ENCODE results near the gene CPT2.

Gene CPT2

DNA sequence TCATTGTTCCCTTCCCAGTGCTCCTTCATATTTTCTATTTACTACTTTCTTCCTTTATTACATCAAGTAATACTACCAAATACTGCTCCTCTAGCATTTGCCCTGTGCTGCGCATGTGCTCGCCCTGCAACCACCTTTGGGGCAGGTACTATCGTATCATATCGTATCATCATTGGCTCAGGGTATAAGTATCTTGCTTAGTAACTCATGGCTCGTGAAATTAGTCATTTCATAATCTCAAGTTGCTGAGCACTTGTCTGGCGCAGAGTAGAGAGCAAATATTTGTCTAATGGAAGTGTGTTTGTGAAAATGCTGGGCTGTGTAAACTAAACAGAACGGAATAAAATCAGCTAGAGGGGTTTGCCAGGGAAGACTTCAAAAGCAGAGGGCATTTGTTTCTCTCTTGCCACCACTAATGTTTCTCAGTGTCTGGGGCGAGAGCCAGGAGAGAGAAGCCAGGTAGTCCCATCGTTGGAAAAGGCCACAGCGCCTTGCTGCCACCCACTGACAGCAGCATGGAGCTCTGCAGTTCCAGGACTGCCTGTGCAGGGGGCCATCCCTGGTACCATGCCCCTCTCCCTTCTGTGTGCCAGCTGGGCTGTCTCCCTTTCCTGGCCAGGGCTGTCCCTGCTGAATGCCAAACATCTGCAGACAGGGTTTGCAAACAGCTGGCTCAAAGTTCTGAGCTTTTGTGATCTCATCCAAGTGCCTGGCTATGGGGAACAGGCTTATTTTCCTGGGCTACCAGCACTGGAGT lies 20.0 kb upstream of the CPT2 start:
- ChIA-PET POLR2A (interaction anchor here (0.5 kb wide), 1 partner anchor 270 kb away, joined by 5 read pairs; no protein-coding TSS in a partner anchor), CTCF (interaction anchor here (1.1 to 1.5 kb wide), 5 partner anchors 9 to 271 kb away, joined by 4 read pairs; no protein-coding TSS in a partner anchor)
- no peaks in the 10 kb centered on the region; the same call in 1 of the 2 replicates for H3K4me1 ChIP-seq (ENCODE audit: control insufficient read depth, insufficient read depth, low read length)
- H3K4me3 ChIP-seq (ENCODE audit: low read depth, low read length), result no peak overlapping the region
- H3K27ac ChIP-seq (ENCODE audit: extremely low read depth, low read depth, low read length), result no peak overlapping the region
- H3K36me3 ChIP-seq (ENCODE audit: control insufficient read depth in 2 of 2, insufficient read depth in 1 of 2, low read length in 2 of 2), result no peaks in the 10 kb centered on the region
- no peak for TF ChIP-seq ZNF843 (tag by site-specific recombination; IDR thresholded peaks at IDR 0.05)
- TF ChIP-seq, protein P1, sequence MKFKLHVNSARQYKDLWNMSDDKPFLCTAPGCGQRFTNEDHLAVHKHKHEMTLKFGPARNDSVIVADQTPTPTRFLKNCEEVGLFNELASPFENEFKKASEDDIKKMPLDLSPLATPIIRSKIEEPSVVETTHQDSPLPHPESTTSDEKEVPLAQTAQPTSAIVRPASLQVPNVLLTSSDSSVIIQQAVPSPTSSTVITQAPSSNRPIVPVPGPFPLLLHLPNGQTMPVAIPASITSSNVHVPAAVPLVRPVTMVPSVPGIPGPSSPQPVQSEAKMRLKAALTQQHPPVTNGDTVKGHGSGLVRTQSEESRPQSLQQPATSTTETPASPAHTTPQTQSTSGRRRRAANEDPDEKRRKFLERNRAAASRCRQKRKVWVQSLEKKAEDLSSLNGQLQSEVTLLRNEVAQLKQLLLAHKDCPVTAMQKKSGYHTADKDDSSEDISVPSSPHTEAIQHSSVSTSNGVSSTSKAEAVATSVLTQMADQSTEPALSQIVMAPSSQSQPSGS (tag by site-specific recombination; IDR thresholded peaks at IDR 0.05; ENCODE audit: low read depth), result no peak
- TF ChIP-seq ZNF777 (tag by site-specific recombination; IDR thresholded peaks at IDR 0.05; ENCODE audit: borderline replicate concordance), result no peak
- TF ChIP-seq ZNF654 (tag by site-specific recombination; IDR thresholded peaks at IDR 0.05; ENCODE audit: low read depth), result peak; percentile 52
- TF ChIP-seq, protein P2, sequence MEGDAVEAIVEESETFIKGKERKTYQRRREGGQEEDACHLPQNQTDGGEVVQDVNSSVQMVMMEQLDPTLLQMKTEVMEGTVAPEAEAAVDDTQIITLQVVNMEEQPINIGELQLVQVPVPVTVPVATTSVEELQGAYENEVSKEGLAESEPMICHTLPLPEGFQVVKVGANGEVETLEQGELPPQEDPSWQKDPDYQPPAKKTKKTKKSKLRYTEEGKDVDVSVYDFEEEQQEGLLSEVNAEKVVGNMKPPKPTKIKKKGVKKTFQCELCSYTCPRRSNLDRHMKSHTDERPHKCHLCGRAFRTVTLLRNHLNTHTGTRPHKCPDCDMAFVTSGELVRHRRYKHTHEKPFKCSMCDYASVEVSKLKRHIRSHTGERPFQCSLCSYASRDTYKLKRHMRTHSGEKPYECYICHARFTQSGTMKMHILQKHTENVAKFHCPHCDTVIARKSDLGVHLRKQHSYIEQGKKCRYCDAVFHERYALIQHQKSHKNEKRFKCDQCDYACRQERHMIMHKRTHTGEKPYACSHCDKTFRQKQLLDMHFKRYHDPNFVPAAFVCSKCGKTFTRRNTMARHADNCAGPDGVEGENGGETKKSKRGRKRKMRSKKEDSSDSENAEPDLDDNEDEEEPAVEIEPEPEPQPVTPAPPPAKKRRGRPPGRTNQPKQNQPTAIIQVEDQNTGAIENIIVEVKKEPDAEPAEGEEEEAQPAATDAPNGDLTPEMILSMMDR (tag by site-specific recombination; IDR thresholded peaks at IDR 0.05), result peak; percentile 20; the same call in 1 of the 2 replicates
- TF ChIP-seq HOXA7 (CRISPR knock-in tag; IDR thresholded peaks at IDR 0.05; ENCODE audit: borderline replicate concordance), result no peak
- TF ChIP-seq GLIS1 (tag by site-specific recombination; IDR thresholded peaks at IDR 0.05), result peak; percentile 60
- no peak for TF ChIP-seq ZNF623 (tag by site-specific recombination; IDR thresholded peaks at IDR 0.05)
- TF ChIP-seq, protein P3, sequence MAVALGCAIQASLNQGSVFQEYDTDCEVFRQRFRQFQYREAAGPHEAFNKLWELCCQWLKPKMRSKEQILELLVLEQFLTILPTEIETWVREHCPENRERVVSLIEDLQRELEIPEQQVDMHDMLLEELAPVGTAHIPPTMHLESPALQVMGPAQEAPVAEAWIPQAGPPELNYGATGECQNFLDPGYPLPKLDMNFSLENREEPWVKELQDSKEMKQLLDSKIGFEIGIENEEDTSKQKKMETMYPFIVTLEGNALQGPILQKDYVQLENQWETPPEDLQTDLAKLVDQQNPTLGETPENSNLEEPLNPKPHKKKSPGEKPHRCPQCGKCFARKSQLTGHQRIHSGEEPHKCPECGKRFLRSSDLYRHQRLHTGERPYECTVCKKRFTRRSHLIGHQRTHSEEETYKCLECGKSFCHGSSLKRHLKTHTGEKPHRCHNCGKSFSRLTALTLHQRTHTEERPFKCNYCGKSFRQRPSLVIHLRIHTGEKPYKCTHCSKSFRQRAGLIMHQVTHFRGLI (tag by site-specific recombination; IDR thresholded peaks at IDR 0.05), result no peak
- no peak for TF ChIP-seq ZSCAN23 (tag by site-specific recombination; IDR thresholded peaks at IDR 0.05)
- TF ChIP-seq, protein P4, sequence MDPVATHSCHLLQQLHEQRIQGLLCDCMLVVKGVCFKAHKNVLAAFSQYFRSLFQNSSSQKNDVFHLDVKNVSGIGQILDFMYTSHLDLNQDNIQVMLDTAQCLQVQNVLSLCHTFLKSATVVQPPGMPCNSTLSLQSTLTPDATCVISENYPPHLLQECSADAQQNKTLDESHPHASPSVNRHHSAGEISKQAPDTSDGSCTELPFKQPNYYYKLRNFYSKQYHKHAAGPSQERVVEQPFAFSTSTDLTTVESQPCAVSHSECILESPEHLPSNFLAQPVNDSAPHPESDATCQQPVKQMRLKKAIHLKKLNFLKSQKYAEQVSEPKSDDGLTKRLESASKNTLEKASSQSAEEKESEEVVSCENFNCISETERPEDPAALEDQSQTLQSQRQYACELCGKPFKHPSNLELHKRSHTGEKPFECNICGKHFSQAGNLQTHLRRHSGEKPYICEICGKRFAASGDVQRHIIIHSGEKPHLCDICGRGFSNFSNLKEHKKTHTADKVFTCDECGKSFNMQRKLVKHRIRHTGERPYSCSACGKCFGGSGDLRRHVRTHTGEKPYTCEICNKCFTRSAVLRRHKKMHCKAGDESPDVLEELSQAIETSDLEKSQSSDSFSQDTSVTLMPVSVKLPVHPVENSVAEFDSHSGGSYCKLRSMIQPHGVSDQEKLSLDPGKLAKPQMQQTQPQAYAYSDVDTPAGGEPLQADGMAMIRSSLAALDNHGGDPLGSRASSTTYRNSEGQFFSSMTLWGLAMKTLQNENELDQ (tag by site-specific recombination; IDR thresholded peaks at IDR 0.05; ENCODE audit: low read depth), result no peak
- H3K9me3 ChIP-seq (ENCODE audit: control insufficient read depth, insufficient read depth, low read depth, low read length), result no peaks in the 10 kb centered on the region

DNA sequence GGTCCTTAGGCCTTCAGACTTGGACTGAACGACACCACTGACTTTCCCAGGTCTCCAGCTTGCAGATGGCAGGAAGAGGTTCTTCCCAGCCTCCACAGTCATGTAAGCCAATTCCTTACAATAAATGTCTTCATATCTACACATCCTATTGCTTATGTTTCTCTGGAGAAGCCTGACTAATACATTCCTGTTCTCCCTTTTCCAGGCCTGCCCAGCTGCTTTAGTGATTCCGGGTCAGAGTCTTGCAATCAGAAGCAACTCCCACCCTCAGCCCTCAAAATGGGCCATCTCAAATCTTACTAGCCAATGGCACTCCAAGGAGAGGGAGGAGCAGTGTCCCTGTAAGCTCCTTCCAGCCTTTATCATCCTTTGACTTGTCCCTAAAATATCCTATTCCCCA lies 16.4 kb upstream of the CPT2 start:
- POLR2A ChIA-PET, result no interaction called here
- H3K9me3 ChIP-seq (ENCODE audit: control insufficient read depth, insufficient read depth, low read depth, low read length), result no peaks in the 10 kb centered on the region
- no peak overlapping the region for H3K4me3 ChIP-seq (ENCODE audit: low read depth, low read length)
- H3K4me1 ChIP-seq (ENCODE audit: control insufficient read depth, insufficient read depth, low read length), result no peaks in the 10 kb centered on the region; the same call in 1 of the 2 replicates
- no peaks in the 10 kb centered on the region for H3K36me3 ChIP-seq (ENCODE audit: control insufficient read depth in 2 of 2, insufficient read depth in 1 of 2, low read length in 2 of 2)
- H3K27ac ChIP-seq (ENCODE audit: extremely low read depth, low read depth, low read length), result no peak overlapping the region
- CTCF ChIA-PET, result interaction anchor here (0.6 to 1.5 kb wide), 10 partner anchors 11 to 489 kb away, joined by 3 to 7 read pairs (median 3); no protein-coding TSS in a partner anchor
- TF ChIP-seq ZNF596 (tag by site-specific recombination; IDR thresholded peaks at IDR 0.05) (no peak), ZNF121 (tag by site-specific recombination; IDR thresholded peaks at IDR 0.05) (no peak), HOXD13 (CRISPR knock-in tag; IDR thresholded peaks at IDR 0.05; ENCODE audit: borderline replicate concordance) (no peak), SP7 (tag by site-specific recombination; IDR thresholded peaks at IDR 0.05) (no peak), ZNF561 (tag by site-specific recombination; IDR thresholded peaks at IDR 0.05; ENCODE audit: borderline replicate concordance) (no peak)
